ENCODE results near the gene SP3.

The SP3 gene

DNA sequence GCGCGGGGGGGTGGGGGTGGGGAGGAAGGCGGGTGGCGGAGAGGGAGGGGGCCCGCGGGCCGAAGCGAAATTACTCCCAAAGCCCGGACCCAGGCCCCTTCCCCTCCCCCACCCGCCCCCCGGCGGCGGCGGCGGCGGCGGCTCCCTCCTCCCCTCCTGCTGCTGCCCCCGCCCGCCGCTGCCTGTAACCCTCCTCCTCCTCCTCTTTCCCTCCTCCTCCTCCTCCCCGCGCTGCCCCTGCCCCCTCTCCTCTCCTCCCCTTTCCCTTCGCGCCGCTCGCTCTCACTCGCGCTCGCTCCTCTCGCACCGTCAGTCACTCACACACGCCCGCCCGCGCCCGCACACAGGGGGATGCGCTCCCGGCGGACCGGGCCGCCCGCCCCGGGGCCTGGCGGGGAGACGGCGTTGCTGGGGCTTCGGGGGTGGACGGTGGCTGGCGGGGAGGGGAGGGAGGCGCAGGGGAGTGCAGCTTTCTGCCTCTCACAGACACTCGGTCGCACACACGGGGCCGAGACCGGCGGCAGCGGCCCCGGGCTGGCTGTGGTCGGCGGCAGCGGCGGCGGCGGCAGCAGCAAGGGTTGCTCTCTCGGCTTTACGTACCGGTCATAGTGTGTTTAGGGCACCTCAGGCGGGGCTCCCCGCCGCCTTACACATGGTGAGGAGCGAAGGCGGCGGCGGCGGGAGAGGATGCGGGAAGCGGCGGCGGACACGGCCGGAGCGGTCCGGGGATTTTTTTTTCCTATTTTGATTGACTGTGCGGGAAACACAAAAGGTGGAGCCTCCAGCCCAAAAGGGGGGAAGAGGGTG is 405 bp downstream of the SP3 start:
- DNase-seq: peak; percentile 57

DNA sequence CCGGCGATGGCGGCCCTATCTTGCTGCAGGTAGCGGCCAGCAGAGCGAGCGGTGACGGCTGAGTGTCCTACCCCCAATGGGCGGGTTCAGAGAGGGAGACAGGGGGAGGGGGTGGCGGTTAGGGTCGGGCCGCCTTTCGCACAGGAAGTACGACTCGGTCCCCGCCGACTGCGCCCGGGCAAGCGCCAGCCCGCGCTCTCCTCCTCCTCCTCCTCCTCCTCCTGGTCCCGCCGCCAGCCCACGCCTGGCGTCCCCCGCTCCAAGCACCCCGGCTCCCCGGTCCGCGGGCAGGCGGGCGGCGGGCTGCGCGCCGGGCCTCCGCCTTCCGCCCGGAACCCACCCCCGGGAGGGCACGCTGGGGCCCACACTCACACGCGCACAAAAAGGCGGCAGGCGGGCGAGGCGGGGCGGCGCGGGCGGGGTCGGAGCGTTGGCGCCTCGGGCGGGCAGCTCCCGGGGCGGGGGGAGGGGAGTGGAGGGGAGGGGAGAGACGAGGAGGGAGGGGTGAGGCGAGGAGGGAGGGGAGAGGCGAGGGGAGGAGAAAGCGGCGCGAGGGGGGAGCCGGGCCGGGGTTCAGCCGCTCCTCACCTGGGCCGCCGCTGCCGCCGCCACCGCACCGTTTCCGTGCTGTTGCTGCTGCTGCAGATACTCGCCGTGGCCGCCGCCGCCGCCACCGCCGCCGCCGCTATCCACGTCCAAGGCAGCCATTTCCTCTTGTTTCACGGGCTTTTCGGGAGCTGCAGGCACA is 1.2 kb downstream of the SP3 start:
- peak; percentile 66 for DNase-seq

DNA sequence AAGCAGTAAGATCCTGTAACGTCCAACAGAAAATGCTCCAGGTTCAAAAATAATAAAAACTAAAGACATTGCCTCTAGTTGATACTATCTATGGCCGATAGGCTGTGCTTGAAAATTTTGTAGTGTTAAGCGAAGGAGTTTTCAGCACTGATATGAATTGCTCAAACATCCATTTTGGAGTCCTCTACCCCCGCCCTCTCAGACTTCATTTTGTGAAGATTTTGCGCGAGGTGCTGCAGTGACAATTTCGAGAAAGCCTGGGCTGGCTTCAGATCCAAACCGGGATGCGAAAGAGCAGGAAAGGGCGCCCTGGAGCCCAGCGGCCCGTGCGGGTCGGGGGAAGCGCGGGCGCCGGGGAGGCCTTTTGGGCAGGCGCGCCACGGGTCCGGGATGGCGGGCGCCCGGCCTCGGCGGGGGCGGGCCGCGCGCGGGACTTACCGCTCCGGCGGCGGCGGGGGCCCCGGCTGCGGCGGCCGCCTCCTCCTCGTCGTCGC is 1.8 kb downstream of the SP3 start:
- no peak for DNase-seq

DNA sequence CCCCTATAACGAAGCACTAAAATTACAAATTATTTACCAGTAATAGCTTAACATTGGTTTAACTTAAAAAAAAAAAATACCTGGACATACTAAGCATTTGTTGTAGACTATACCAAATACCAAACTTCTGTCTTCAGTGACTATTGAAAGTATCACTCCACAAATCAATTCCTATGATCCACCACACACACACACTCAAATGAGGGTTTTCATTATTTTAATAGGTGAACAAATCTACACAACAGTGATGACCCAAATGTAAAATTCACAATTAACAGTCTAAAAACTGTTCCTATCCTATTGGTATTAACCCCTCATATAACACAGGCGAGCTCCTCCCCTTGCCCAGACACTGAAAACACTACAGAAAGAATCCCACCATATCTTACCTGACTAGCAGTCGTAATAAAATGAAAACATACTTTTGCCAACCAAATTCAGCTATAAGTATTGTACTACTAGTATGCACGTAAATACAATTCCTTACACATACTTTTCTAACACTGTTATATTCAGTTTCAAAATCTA is 2.5 kb downstream of the SP3 start:
- no peak for DNase-seq

DNA sequence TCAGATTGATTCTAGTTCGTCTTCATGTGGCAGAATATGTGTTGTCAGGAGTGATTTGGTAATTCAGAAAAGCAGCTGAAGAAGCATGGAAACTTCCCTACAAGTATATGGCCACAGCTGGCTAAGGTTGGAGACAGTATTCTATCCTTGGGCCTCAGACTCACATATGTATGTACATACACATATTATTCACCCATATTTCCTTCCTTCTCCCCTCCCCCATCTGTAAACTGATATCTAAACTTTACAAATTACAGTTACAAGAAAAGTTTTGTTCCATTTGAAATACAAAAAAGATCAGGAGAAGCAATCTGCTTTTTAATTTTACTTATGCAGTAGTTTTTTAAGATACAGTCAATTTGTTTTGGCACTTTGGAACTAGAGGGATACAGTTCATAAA is 3.1 kb downstream of the SP3 start:
- no peak for DNase-seq

DNA sequence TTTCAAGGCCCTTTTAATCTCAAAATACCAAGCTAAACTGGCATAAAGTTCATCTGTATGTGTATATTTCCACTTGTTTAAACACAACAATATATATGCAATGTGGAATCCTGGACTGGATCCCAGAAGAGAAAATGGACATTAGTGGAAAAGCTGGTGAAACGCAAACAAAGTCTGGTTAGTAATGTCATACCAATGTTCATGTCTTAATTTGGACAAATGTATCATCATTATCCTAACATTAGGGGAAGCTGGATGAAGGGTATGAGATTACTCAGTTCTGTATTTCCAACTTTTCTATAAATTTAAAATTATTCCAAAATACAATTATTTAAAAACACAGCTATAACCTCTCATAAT is 3.8 kb downstream of the SP3 start:
- no peak for DNase-seq

DNA sequence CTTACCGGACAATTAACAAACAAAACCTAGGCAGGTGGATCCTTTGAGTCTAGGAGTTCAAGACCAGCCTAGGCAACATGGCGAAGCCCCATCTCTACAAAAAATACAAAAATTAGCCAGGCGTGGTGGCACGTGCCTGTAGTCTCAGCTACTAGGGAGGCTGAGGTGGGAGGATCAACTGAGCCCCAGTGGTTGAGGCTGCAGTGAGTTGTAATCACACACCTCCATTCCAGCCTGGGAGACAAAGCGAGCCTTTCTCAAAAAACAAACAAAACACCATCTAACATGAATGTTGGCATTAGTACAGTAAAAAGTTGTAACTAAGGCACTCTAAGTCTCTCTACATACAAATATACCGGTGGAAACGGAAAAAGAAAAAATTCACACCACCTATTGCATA is 5.3 kb downstream of the SP3 start:
- DNase-seq: no peak

DNA sequence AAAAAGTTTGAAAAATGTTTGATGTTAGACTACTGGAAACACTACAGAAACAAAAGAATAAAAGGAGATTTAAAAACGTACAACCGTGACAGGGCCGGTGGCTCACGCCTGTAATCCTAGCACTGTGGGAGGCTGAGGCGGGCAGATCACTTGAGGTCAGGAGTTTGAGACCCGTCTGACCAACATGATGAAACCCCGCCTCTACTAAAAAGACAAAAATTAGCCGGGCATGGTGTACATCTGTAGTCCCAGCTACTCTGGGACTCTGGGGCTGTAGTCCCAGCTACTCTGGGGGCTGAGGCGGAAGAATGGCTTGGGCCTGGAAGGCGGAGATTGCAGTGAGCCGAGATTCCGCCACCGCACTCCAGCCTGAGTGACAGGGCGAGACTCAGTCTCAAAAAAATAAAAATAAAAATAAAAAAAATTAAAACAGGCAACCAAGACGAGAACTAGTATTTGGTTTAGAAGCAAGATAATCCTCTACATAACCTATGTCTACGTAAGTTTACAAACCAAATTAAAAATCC is 5.8 kb downstream of the SP3 start:
- DNase-seq: no peak

DNA sequence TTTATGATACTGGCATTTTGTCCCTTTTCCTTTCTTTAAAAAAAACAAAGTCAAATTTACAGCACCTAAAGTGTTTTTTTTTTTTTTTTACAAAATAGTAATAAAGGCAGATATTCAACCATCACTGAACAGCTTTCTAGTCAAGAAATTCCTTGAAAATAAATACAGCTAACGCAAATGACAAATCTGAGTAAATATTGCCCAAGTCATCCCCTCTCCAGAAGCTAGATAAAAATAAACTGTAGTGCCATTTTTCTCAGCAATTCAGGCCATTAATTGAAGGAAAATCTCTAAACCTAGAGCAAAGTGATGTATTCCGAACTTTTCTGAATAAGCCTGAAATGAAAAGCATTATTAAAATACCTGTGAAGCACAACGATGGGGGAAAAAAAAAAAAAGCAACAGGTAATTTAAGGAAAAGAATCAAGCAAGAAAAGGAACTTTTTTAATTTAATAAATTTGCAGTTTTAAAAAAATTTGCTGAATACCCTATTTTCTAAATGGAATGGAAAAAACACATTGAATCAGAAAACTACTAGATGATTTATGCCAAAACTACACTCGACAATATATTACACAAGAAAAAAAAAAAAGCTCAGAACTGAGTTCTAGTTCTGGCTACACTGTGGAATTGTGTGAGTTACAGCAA is 6.9 kb downstream of the SP3 start:
- no peak for DNase-seq

DNA sequence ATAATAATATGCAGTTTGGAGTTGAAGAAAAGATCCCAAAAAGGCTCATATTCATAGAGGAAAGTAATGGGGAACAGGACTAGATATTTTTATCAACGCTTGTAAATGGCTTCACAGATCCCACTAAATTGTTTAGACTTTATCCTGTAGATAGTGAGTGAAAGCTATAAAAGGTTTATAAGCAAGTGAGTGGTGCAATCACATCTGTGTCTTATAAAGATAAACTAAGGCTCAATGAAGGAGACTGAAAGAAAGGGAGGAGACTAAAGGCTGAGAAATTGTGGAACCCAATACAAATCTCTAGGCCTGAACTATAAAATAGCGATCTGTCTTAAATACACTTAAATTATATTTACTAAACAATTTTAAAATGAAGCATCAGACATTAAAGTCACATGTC is 7.7 kb downstream of the SP3 start:
- no peak for DNase-seq

DNA sequence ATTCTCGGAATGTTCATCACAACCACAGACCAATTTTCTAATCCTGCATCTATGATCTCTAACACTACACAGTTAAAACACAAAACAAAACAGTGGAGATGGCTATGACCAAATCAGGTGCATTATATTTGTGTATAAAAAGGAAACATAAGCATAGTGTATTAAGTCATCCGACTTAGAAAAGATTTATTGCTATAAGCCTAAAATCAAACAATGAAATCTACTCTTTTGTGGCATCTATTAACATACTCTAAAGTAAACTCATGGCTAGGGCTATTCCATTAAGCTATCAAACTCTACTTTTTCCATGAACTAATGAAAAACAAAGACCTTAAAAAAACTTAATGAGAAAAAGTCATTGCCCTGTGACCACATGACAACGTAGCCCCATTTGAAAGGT is 8.7 kb downstream of the SP3 start:
- DNase-seq: no peak

DNA sequence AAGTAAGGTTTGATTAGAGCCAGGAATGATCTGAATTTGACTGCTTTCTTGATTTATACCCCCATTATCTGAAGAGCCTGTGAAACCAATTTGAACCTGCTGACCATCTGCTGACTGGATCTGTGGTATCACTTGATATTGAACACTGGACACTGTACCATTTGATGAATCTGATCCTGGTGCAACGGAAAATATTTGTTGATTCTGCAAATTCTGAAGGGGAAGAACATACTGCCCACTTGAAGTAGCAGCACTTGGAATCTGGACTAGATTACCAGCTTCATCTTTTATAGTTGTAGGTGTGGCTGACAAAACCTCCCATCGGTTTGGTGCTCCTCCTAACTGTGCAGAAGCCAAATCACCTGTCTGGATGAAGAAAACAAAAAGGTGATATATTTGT is 9.3 kb downstream of the SP3 start:
- DNase-seq: no peak

DNA sequence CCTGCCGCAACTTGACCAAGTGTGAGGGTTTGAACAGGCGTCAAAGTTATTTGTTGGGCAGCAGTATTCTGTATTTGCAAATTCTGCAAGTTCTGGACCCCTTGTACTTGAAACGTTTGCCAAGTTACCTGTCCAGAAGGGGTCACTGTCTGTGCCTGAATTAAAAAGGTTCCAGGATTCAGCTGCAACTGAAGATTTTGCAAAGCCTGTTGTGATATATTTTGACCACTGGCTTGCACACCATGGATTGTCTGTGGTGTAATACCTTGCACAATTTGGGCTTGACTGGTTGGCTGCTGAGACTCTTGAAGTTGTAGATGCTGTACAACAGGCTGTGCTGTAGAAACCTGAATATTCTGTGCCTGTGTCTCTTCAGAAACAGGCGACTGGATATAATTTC is 10.2 kb downstream of the SP3 start:
- DNase-seq: no peak

DNA sequence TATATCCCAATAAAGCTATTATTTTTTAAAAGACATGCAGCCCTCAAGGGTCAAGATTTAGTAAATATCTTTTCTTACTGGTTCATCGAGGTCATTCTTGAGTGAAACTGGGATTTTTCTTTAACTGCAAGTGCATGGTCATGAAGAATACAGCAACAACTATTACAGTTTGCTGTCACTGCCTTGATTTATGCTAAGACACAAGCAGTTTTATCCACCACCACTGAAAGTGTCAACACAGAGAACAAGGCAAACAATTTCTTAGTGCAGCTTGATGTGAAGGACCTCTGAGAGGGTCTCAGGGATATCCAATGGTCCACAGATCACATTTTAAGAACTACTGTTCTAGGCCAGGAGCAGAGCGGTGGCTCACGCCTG is 12.1 kb downstream of the SP3 start:
- no peak for DNase-seq

DNA sequence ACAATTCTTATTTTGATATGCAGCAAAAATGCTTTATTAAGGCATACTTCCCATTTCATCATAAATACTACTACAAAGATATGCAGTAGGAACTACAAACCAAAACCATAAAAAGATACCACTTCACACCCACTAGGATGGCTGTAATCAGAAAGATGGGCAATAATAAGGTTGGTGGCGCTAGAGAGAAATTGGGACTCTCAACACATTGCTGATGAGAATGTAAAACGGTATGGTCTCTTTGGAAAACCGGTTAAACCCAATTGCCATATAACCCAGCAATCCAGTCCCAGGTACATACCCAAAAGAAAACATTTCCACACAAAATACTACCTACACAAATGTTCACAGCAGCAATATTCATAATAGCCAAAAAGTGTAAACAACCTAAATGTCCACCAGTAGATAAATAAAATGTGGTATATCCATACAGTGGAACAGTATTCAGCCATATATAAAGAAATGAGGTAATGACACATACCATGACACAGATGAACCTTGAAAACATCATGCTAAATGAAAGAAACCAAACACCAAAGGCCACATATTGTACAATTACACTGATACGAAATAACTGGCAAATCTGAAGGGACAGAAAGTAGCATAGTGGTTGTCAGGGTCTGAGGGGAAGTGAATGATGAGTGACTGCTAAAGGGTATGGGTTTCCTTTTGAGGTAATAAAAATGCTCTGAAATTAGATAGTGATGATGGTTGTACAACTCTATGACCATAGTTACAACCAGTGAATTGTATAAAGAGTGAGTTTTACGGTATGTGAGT is 12.7 kb downstream of the SP3 start:
- no peak for DNase-seq

DNA sequence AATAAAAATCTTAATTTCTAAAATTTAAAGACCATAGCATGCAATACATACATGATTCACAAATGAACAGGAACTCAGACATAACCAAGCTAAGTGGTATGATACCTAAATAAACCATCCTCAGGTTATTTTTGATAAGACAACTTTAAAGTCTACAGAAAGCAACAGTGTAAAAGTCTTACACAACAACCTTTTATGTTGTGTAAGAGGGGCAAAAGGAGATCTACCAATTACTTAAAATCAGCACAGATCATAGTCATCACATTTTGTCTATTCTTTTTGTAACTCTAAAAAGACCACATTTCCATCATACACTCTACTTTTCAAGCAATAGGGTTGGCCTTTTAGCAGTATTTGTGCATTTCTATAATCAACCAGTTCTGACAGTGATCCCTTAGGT is 16.3 kb downstream of the SP3 start:
- no peak for DNase-seq

DNA sequence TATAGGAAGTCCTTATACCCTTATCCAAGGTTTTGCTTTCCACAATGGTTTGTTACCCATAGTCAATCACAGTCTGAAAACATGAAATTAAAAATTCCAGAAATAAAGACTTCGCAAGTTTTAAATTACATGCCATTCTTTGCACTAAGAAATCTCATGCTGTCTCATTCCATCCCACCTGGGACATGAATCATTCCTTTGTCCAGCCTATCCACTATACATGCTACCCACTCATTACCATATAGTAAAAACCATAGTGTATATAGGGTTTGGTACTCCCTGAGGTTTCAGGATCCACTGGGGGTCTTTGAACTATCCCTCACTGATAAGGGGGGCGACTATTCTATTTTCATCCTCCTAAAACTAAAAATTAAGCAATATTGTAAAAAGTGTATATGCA is 17.0 kb downstream of the SP3 start:
- DNase-seq: no peak

DNA sequence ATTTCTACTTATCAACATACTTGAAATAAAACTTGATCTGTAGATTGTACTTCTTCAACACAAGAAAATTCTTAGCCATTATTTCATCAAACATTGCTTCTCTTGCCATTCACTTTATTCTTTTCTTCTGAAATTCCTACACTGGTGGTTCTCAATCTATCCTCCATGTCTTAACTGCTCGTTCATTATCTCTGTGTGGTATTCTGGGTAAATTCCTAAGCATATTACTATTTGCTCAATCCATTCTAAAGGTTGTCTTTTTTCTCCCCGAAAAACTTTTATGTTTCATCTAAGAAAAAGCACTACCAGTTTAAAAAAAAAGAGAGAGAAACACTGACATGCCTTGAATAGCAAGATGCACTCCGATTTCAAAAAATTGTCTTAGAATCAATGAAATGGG is 18.0 kb downstream of the SP3 start:
- no peak for DNase-seq

DNA sequence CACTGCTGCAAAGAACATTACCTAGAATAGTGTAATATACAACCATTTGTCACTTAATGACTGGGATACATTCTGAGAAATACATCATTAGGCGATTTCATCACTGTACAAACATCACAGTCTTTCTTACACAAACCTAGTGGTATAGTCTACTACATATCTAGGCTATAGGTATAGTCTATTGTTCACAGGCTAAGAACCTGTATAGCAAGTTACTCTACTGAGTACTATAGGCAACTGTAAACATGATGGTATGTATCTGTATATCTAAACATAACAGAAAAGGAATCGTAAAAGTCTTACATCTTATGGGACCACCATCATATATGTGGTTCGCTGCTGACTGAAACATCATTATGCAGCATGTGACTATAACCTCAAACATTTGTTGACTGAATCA is 21.4 kb downstream of the SP3 start:
- no peak for DNase-seq

DNA sequence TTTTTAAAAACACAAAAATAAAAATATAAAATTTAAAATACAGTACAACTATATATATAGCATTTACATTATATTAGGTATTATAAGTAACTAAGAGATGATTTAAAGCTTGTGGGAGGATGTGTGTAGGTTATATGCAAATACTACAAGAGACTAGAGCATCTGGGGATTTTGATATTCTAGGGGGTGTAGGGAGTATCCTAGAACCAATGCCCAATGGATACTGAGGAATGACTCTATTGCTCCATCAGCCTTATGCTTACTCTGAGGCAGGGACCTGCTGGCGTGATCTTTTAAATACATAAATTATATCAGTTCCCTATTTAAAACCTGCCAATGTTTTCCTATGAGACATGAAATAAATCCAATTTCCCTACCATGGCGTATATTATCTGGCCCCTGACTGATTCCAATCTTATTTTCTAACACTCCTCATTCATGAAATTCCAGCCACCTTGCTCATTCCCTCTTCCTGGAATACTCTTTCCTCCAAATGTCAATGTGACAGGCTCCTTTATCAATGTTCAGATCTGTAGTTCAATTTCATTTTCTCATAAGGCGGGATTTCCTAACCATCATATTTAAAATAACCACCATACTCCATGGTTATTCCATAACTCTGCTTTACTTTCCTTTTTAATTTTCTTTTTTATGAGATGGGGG is 22.2 kb downstream of the SP3 start:
- DNase-seq: no peak

DNA sequence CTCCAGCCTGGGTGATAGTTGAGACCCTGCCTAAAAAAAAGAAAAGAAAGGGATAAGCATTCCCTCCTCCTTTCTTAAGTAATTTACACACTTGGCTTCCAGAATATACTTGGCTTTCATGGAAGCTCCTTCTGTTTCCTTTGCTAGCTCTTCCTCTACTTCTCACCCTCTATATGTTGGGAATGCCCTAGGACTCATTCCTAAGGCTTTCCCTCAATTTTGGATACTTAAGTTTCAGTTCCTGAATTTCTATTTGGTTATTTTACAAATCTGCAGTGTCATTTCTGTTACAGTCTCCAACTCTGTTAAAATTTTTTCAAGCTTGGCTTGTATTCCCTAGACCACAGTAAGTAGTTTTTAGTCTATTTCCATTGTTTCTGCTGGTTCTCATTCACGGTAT is 23.6 kb downstream of the SP3 start:
- no peak for DNase-seq

Data from NCI-H1048 (cell line).